Activated CD4-positive, alpha-beta T cell treated with anti-CD3 and anti-CD28 coated beads, Interleukin-2, amount 50 U/mL, for 1 hour (primary cell): Measurements from ENCODE around the gene UBE2L5.

ENCODE experiments used
- DNase-seq: peaks from one replicate; pipeline ENCODE4 v3.0.0-alpha.2; 2020

The UBE2L5 gene

DNA sequence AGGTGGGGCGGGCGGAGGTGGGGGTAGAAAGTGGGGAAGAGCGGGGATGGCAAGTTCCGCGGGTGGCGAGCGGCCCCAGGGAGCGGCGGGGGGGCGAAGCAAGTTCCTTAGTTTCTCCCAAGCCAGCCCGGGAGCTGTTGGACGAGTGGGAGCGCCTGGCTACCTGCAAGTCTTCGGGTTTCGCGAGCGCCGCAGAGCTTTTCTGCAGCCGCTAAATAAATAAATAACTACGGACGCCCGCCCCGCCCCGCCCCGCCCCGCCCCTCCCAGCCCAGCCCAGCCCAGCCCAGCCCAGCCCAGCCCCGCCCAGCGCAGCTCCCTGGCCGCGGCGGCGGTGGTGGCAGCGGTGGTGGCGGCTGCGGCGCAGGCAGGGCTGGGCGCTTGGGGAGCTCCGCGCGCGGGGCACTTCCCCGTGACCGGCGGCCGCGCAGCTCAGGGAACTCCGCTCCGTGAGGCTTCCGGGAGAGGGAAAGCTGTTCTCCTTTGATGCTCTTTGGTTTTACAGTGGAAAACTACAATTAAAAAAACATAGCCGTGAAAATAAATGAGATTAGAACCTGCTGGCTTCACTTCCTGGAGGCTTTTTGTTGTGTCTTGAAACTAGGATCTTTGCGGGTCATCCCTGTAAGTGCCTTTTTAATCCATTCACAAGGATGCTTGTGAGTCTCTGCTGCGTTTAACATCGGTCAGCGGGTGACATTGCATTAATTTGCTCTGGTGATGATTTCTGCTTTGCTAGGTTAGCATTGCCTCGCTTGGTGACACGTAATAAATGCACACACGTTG lies at the start of gene UBE2L5:
Gene UBE2L5 (plus strand): TSS at position 440 of the 786 bp plus-strand sequence. CDS start 5,498 bp downstream, outside the sequence.
- DNase-seq = peak; percentile 62

DNA sequence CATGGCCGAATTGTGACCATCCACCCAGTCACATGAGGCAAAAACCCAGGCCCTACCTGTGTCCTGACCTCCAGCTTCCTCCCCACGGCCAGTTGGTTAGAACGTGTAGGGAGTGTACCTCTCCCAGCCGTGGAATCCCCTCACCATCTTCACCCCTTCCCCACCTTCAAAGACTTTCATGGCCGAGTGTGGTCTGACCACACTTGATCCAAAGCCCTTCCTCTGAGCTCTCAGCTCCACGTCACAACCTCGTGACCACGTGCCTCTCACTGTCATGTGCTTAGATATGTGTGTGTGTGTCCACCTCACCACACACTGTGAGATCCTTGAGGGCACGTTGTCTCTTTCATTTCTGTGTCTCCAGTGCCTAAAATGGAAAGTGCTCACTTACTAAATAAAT lies 48.6 kb upstream of the UBE2L5 start:
- DNase-seq = no peak

DNA sequence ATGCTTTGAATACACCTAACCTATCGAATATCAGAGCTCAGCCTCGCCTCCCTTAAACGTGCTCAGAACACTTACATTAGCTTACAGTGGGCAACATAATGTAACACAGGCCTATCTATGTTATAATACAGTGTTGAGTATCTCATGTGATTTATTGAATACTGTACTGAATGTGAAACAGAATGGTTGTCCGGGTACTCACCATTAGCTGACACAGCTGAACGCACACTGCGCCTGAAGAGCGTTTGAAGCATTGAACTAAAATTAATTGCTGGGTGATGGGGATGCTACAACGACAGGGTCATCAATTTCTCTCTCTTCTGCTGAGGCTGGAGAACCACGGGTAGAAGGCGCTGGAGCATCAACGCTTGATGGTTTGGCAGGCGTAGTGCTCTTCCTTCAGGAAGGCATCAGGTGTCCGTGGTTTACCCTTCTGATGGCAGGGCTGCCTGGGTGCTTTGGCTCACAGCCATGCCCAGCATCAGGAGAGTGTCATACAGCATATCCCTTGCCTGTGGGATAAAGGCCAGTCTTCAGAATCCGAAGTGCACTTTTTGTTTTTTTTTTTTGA lies 46.9 kb upstream of the UBE2L5 start:
- no peak for DNase-seq

DNA sequence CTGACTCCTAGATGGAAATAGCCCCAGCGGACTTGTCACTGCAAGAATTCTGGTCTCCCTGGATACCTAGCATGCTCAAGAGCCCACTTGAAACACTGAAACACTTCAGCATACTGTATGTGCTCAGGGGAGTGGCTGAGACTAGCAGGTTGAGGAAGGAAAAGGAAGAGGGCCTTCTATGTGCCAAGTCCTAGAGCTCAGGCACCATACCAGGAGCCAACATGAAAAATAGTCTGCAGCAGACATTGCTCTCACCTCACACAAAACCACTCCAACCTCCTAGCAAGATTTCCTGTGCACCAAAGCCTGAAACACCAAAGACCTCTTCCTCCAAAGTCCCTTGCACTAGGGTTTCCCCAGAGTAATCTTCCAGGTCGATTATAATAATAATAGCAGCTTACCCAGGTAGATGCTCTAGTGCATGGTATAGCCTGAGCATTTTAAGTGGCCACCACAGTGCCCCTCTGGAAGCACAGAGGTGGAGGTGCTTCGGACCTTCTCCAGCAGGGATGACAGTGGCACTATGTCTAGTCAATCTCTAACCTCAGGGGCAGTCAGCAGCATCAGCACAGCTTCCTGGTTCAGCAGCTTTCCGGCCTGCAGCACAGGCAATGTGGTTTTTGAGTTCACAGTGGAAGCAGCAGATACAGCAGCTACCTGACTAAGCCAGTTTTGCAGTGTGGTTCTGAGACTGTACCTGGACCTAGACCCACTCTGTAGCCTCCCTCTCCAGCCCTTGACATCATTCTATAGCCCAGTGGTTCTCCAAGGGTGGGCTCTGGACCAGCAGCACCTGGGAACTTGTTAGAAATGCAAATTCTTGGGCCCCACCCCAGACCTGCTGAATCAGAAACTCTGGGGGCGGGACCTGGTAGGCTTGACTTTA lies 45.6 kb upstream of the UBE2L5 start:
- DNase-seq = peak; percentile 65

DNA sequence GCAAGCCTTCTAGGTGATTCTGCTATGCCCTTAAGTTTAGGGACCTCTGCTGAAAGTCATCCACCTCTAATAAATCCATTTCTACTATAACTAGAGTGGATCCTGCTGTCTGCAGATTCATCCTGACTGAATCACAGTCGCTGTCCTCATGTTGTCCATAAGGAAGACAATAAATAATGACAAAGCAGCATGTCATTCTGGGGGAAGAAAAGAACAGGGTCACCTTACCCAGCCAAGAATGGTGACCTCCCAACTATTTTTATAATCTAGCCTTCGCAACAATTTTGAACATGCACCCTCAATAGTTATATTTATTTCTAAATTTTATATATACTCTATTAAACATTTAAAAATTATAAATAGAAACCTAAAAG lies 45.0 kb upstream of the UBE2L5 start:
- DNase-seq = no peak

DNA sequence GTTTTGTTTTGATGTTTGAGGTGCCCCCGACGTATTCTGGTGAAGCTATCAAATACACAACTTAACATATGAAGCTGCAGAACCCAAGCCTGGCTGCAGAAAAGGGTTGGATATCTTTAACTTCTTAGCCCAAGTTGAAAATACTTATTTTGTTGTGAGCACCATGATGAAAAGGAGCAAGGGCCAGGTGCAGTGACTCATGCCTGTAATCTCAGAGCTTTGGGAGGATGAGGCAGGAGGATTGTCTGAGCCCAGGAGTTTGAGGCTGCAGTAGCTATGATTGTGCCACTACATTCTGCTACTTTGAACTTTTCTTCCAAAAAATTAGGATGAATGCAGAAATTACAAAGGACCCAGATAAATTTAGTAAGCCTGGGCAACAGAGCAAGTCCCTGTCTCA lies 44.1 kb upstream of the UBE2L5 start:
- DNase-seq = no peak

DNA sequence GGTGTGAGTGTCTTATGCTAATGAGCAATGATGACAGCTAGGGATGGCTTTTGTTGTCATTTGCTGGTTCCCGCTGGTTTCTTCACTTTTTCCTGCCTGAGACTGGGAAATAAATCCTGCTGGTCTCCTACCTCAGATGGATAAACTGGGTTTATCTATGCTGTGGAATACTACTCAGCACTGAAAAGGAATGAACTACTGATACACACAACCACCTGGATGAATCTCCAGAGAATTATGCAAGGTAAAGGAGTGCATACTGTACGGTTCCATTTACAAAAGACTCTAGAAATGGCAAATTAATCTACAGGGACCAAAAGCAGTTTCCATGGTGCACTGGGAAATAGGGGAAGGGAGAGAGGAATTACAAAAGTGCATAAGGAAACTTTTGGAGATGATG lies 41.2 kb upstream of the UBE2L5 start:
- DNase-seq = no peak

DNA sequence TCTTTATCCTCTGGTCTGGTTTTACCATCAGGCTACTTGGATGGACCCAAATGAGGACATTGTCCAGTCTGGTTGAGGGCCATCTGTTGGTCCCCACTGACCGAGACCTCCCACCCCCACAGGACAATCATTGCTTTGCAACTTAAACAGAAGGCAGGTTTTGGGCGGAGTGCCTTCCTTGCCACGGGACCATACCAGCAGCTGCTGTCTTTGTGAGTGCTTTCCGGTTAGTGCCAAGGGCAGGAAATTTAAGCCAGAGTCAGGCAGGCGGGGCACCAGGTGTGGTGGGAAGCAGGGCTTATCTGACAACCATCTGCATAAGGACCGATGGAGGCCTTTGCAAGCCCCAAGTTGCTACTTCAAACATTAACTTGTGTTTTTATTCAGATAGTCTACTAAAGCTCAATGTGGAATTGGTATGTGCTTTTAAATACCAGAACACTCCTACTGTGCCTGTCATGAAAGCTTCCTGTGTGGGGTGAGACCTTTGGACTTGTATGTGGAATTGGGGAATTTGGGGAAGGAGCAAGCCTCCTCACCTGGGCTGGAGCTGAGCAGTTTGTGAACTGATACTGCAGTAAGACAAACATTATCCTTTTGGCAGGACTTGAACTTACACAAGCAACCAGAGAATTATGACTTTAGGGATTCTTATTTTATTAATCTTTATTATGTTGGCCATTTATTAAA lies 39.3 kb upstream of the UBE2L5 start:
- DNase-seq = no peak

DNA sequence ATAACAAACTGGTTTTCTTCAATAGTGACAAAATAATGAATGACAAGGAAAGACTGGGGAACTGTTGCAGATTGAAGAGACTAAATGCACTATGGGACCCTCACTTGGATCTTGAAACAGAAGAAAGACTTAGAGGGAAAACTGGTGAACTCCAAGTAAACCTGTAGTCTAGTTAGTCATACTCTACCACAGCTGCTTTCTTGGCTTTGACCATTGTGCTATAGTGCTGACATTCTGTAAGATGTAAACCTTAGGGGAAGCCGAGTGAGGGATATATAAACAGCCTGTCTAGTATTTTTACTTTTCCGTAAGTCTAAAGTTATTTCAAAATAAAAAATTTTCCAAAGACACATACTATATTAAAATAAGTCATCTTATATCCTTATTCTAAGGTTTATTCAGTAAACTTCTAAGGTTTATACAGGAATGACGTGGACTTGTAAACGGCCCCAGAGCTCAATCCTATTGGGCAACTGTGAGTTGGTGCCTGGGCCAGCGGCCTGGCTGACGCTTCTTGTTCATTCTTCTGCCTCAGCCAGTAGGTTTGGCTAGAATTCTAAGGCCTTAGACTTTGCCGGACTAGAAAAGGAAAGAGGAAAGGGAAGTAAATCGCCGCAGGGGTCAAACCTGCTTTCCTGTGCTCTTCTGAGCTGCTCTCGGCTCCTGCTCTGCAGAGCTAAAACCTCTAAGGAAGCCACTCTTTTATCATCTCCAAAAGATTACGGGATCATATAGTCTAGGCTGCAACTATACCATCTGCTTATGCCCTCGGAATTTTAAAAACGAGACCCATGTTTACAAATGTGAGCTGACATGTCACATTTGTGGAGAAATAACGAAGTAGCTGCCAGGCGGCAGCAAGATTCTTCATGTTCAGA lies 33.6 kb upstream of the UBE2L5 start:
- DNase-seq = no peak

DNA sequence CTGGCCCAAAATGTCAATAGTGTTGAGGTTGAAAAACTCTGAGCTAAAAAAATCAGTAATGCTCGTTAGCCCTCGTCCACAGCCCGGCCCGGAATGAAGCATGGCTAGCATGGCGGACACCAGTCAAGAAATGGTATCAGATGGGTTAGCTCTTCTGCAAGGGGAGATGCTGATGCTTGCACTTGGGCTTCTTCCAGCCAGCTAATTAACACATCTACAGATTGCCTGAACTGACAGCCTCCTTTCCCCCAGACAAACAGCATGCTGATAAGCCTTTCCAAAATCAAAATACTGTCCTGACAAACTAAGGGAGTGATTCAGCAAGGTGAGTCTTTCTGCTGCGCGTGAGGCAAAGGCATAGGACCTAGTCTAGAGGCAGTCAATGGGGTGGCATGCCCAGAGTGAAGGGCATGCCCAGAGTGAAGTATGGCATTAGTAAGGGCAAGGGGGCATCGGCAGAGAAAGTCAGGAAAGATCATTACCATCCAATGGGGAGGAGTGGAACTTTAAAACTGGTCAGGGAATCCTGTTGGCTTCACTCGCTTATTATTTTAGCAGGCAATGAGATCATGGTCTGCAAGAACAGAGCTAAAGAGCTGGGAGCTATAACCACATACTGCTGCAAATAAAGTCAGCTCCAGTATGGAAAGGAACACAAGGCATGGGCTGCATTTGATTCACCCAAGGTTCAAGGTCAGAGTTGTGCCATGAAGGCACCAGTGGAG lies 30.2 kb upstream of the UBE2L5 start:
- no peak for DNase-seq

DNA sequence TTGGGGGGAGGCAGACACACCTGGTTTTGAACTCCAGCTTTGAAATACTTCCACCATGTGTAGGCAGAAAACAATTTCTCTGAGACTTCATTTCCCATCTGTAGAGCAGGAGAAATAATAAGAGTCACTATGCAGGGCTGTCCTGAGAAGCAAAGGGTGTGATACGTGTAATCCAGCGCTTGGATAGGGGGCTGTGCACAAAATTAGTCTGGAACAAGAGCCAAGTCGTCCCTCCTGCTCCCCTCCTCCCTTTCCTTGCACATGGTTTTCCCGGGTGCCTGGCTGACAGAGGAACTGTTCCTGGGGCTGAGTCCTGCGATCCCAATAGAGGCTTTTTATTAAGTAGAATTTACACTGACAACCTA lies 29.6 kb upstream of the UBE2L5 start:
- no peak for DNase-seq

DNA sequence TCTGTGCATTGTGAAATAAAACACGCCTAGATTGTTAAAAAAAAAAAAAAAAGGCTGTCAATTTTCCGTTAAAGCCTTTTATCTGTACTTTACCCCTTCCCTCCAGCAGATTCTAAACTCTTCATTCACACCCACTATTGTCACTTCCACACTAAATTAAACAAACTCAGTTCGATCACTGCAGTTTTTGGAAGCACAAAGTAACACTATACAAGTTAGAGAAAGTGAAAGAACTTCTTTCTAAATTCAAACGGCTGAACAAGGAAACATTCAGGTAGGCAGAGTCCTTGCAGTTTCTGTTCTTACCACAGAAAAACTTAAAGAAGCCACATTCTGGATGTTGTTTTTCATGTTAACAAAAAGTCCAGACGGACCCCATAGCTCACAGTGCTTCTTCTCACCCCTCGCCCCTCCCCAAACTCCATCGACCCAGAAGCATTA lies 27.5 kb upstream of the UBE2L5 start:
- no peak for DNase-seq

DNA sequence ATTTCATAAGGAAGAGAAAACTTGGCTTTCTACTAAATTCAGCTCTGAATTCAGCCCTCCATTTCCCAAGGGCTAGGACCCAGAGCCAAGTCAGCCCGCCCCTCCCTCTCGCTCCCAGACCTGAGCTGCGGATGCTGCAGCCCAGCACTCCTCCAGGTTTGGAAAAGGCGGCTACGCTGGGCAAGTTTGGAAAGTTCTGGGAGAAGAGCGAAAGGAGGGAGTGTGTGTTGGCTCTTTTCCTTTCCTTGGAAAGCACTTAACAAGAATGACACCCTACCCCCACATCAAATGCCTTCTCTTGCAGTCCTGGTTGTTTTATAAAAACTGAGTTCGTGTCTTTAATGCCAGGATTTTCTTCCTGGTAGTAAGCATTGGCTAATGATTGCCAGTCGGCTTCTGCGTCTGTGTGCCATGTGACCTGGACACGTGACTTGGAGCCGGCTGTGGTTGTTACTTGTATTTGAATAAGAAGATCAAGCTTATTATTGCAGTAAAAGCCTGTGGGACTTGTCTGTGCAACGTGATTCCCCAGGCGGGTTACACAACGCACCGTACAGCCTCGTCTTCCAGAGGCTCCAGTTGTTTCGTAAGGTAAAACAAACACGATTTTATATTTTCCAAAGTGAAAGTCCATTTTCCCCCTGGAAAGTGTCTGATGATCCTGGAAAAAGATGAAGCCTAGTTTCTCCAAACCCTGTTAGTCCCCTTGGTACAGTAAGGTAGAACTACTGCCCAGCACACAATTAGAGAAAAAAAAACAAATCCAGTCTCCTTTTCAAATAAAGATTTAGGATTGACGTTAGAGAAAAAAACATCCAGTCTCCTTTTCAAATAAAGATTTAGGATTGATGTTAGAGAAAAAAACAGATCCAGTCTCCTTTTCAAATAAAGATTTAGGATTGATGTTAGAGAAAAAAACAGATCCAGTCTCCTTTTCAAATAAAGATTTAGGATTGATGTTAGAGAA lies 26.8 kb upstream of the UBE2L5 start:
- DNase-seq = peak; percentile 71

DNA sequence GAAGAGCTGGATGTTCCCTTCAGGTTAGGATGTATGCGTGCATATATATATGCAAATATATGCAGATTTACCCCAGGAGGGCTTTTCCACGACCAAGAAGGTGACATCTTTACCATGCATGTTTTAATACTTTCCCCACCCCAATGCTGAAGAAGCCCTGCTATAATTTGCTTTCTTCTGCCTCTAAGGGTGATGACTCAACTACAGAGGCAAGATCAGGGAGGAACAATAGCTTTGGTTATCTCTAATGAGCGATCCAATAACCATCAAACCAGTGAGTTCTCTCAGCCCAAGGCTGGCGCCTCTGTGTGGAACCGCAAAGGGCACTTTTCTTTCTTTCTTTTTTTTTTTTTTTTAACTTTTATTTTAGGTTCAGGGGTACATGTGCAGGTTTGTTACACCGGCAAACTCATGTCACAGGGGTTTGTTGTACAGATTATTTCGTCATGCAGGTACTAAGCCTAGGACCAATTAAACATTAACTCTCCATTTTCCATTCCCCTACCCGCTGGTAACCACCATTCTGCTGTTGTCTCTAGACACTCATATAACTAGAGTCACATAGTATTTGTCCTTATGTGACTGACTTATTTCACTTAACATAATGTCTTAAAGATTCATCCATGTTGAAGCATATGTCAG lies 25.7 kb upstream of the UBE2L5 start:
- DNase-seq = no peak

DNA sequence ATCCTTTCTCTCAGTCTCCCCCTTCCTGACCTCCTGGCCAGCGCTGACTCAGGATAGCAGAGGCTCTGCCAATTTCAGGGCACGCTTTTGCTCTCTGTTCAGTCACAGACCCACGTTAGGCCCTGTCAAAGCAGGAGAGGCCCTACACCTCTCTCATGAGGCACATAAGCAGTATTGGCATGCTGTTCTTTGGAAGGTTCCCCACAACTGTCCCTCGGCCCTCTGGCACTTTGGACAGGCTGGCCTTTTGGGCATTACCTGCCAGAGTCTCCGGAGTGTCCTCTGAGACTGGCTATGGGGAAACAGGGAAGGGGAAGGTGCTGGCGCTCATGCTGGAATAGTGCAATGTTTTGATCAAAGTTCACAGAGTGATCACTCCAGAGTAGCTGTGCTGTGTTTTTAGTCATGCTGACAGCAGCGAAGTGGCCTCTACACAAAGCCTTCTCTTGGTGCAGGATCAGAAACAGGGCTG lies 23.7 kb upstream of the UBE2L5 start:
- DNase-seq = no peak

DNA sequence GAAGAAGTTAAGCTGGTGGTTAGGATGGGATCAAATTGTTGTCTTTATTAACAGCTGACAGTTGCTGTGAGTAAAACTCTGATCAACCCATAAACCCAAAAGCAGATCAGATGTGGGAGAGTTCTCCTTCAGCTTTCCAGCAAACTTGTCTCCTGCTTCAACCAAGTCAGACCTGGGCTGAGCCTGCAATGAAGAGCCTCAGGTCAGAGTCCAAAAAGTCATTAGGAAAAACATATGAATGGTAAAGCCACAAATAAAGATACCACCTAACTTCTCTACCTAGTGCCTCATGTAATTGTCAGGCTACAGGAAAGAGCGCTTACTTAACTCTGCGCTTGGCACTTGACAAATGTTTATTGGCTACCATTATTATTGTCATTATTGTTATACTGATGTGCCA lies 21.9 kb upstream of the UBE2L5 start:
- DNase-seq = no peak

DNA sequence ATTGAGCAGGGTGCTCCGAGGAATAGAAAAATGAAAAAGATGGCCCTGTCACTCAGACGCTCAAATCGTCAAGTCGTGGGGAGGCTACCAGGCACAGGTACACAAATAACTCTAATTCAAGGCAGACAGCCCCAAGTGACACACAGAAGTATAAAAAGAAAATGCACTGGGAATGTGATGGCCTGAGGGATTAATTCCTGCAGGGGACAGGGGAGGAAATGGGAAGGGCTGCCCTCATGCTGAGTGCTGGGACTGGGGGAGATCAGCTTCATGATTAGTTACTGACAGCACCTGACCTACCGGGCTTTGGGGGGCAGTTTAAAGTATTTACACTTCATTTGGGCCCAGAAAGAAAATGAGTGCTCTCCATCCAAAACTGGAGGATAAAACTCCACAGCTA lies 20.9 kb upstream of the UBE2L5 start:
- no peak for DNase-seq

DNA sequence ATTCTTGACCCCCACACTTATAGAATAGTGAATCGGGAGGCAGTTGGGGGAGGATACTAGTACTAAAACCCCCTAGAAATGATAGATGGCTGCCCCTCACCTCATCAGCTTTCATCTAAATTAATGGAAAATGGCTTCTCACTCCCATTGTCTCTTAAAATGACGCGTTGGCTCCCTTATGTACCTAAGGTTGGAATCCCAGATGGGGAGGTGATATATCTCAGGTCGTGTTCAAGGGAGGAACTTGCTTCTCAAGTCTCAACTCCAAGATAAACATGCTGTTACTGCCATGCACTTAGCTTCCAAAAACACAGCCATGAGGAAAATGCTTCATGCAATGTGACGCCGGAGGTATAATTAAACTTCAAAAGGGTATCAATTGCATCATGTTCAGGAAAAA lies 18.8 kb upstream of the UBE2L5 start:
- DNase-seq = no peak

DNA sequence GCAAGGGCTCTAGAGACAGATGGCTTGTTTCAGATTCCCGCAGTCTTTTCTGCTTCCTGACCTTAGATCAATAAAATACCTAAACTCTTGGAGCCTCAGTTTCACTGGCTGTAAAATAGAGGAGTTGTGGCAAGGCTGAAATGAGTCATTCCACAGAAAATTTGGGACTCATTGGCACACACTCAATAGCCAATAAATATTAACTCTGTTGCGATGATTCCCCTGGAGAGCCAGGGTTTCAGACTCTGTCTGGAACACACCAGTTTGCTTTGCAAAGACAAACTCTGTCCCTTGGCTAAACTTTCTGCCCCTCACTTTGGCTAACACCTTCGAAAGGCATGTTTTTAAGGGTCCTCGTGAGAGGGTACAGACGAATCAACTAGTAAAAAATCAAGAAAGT lies 18.1 kb upstream of the UBE2L5 start:
- no peak for DNase-seq
